IPS DF 19.7 (cell line): ENCODE data around the gene GCNT1.
"Not testable (repeated sequence)": the region's sequence is repeated elsewhere in the genome, so short reads cannot be mapped to it uniquely, and the experiment has no call there.

ENCODE experiments used
- DNase-seq: peaks from one replicate; pipeline ENCODE4 v3.0.0-alpha.2; 2013; ENCODE audit warnings: low read depth, low spot score

Gene GCNT1

GRCh38 chr9:76490249-76490990 is 31.4 kb downstream of the GCNT1 start:
- DNase-seq: no peak

- not testable (repeated sequence) for DNase-seq
Observed at GRCh38 chr9:76491056-76491455, 32.1 kb downstream of the GCNT1 start.

- not testable (repeated sequence) for DNase-seq
Observed at GRCh38 chr9:76493496-76493895, 34.5 kb downstream of the GCNT1 start.

GRCh38 chr9:76500061-76500460 is 41.1 kb downstream of the GCNT1 start:
- DNase-seq: no peak

- DNase-seq: no peak
Observed at GRCh38 chr9:76502746-76503145, 43.8 kb downstream of the GCNT1 start.

GRCh38 chr9:76510041-76510440 is 51.1 kb downstream of the GCNT1 start:
- DNase-seq: no peak

- no peak for DNase-seq
Observed at GRCh38 chr9:76510446-76510845, 51.5 kb downstream of the GCNT1 start.

GRCh38 chr9:76512826-76513225 is 53.8 kb downstream of the GCNT1 start:
- DNase-seq: no peak

GRCh38 chr9:76516350-76516749 is 57.4 kb downstream of the GCNT1 start:
- no peak for DNase-seq

- DNase-seq: no peak
Observed at GRCh38 chr9:76516871-76517270, 57.9 kb downstream of the GCNT1 start.

- DNase-seq: no peak
Observed at GRCh38 chr9:76519075-76519835, 60.3 kb downstream of the GCNT1 start.

- DNase-seq: no peak
Observed at GRCh38 chr9:76521244-76521681, 62.3 kb downstream of the GCNT1 start.

- no peak for DNase-seq
Observed at GRCh38 chr9:76521906-76522305, 62.9 kb downstream of the GCNT1 start.

GRCh38 chr9:76523617-76524200 is 64.7 kb downstream of the GCNT1 start:
- DNase-seq: not testable (repeated sequence)

- DNase-seq: no peak
Observed at GRCh38 chr9:76525196-76525595, 66.2 kb downstream of the GCNT1 start.

GRCh38 chr9:76526026-76526425 is 67.0 kb downstream of the GCNT1 start:
- DNase-seq: no peak

GRCh38 chr9:76528056-76528455 is 69.1 kb downstream of the GCNT1 start:
- no peak for DNase-seq

GRCh38 chr9:76528642-76529190 is 69.7 kb downstream of the GCNT1 start:
- no peak for DNase-seq

GRCh38 chr9:76529653-76530052 is 70.7 kb downstream of the GCNT1 start:
- DNase-seq: no peak

GRCh38 chr9:76530458-76531110 is 71.6 kb downstream of the GCNT1 start:
- DNase-seq: no peak

GRCh38 chr9:76531231-76531780 is 72.3 kb downstream of the GCNT1 start:
- DNase-seq: no peak
